ENCODE measurements around the gene HIVEP1.

DNA sequence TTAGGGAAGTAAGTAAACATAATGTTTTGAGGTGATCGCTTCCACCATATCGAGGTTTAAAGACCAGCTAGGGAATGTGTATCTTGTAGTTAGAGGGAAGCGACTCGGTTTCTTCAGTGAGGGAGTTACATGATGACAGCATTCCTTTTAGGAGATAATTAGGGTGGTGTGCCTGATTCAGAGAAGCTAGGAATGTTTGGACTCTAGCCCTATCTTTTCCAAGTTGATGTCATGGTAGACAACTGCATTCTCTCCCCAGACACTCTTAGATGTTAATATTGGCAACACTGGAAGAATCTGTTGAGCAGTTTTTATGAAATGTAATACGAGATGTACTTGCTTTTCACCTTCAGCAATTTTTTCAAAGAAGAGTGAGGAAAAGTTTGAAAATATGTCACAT, 12.9 kb upstream of the HIVEP1 start:
- TF ChIP-seq, protein P1, sequence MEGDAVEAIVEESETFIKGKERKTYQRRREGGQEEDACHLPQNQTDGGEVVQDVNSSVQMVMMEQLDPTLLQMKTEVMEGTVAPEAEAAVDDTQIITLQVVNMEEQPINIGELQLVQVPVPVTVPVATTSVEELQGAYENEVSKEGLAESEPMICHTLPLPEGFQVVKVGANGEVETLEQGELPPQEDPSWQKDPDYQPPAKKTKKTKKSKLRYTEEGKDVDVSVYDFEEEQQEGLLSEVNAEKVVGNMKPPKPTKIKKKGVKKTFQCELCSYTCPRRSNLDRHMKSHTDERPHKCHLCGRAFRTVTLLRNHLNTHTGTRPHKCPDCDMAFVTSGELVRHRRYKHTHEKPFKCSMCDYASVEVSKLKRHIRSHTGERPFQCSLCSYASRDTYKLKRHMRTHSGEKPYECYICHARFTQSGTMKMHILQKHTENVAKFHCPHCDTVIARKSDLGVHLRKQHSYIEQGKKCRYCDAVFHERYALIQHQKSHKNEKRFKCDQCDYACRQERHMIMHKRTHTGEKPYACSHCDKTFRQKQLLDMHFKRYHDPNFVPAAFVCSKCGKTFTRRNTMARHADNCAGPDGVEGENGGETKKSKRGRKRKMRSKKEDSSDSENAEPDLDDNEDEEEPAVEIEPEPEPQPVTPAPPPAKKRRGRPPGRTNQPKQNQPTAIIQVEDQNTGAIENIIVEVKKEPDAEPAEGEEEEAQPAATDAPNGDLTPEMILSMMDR (IDR thresholded peaks at IDR 0.05; ENCODE audit: low read depth, low read length), result no peak
- TF ChIP-seq EZH2phosphoT487 (IDR thresholded peaks at IDR 0.05; ENCODE audit: low read depth), result no peak
